A549 (cell line): ENCODE results near the gene PTPN9. TPM values are rescaled to one million over a fixed set of nuclear protein-coding genes. Genes with fewer than 3 reads are reported as not detected.

Experiments
- ATAC-seq, 2 experiments: fragments of 200-7000 bp in 1 of 2; fragments of >200 bp in 1 of 2; cut with Nextera tagmentation in 1 of 2; cut with Tn5 transposase in 1 of 2; 3 replicates each; pipeline versions ENCODE4 v1.8.0 to v1.9.1; 2018 to 2020; ENCODE audit warnings: mild to moderate bottlenecking in 1 of 2, moderate library complexity in 1 of 2
- CTCF ChIA-PET: fragments of 300-600 bp; sonication (Branson Sonifier 250); formaldehyde crosslinking; extraction: SDS; loops from one replicate; lab custom pipeline; 2021; ENCODE audit warnings: antibody characterized with exemption, inconsistent platforms; lab: Yijun Ruan, JAX
- POLR2A ChIA-PET: fragments of 350-600 bp; formaldehyde crosslinking; extraction: SDS; loops from one replicate; lab custom pipeline; 2021; ENCODE audit warnings: antibody characterized with exemption, inconsistent platforms; lab: Yijun Ruan, JAX
- DNase-seq, 2 experiments: peaks; one replicate each; pipeline versions ENCODE4 v3.0.0 to v3.0.0-alpha.2; 2011 to 2016; ENCODE audit warnings: low read depth in 1 of 2, low spot score in 1 of 2
- FAIRE-seq: peaks from 2 replicates; lab custom pipeline; 2011; peaks lifted over from hg19 to GRCh38; lab: Jason Lieb, UNC
- H3K27ac ChIP-seq, 2 experiments: fragments of >200 bp; sonication (Bioruptor Twin); formaldehyde crosslinking; 3 replicates each; pipeline ENCODE4 v1.5.1; 2016 to 2017
- H3K4me1 ChIP-seq: fragments of >200 bp; sonication (Bioruptor Twin); formaldehyde crosslinking; 3 replicates; pipeline ENCODE4 v1.6.1; 2016
- H3K4me2 ChIP-seq: fragments of >200 bp; sonication (Bioruptor Twin); formaldehyde crosslinking; 3 replicates; pipeline ENCODE4 v1.6.1; 2016
- H3K4me3 ChIP-seq: fragments of >200 bp; sonication (Bioruptor Twin); formaldehyde crosslinking; 3 replicates; pipeline ENCODE4 v1.5.1; 2016
- H3K9me3 ChIP-seq: fragments of >200 bp; sonication (Bioruptor Twin); formaldehyde crosslinking; 3 replicates; pipeline ENCODE4 v1.6.1; 2016
- BCL3 ChIP-seq: fragments of >200 bp; sonication (Bioruptor Twin); formaldehyde crosslinking; IDR thresholded peaks from 3 replicates; pipeline ENCODE4 v1.6.1; 2016
- CEBPB ChIP-seq, 2 experiments: fragments of >200 bp in 1 of 2; sonication (Bioruptor Twin) in 1 of 2; formaldehyde crosslinking in 1 of 2; IDR thresholded peaks; 2 replicates each; pipeline ENCODE4 v1.6.1; 2012 to 2016
- EHMT2 ChIP-seq: fragments of 200-600 bp; sonication (generic); IDR thresholded peaks from 2 replicates; pipeline ENCODE4 v1.6.1; 2016; ENCODE audit warnings: antibody characterized with exemption, low read depth, mild to moderate bottlenecking, moderate library complexity
- ESRRA ChIP-seq: fragments of 150-350 bp; IDR thresholded peaks from 2 replicates; pipeline ENCODE4 v1.6.1; 2014; ENCODE audit warnings: mild to moderate bottlenecking, low read length, borderline replicate concordance
- HOXB13 ChIP-seq: fragments of 250-450 bp; sonication (Bioruptor Pico); IDR thresholded peaks from 2 replicates; pipeline ENCODE4 v1.5.0; 2020; ENCODE audit warnings: low read depth, mild to moderate bottlenecking, moderate library complexity
- KDM5A ChIP-seq: fragments of 200-600 bp; sonication (generic); IDR thresholded peaks from 2 replicates; pipeline ENCODE4 v1.6.1; 2016; ENCODE audit warnings: antibody characterized with exemption, mild to moderate bottlenecking
- NR3C1 ChIP-seq: fragments of >200 bp; sonication (Bioruptor Twin); formaldehyde crosslinking; IDR thresholded peaks from 3 replicates; pipeline ENCODE4 v1.6.1; 2017
- RARB ChIP-seq: fragments of 250-450 bp; sonication (Bioruptor Pico); IDR thresholded peaks from 2 replicates; pipeline ENCODE4 v1.8.0; 2021; ENCODE audit warnings: mild to moderate bottlenecking, moderate library complexity
- REST ChIP-seq: fragments of 200-600 bp; sonication (generic); IDR thresholded peaks from 2 replicates; pipeline ENCODE4 v1.6.1; 2016; ENCODE audit warnings: antibody characterized with exemption, mild to moderate bottlenecking, moderate library complexity
- RNF2 ChIP-seq: fragments of 200-600 bp; sonication (generic); IDR thresholded peaks from 2 replicates; pipeline ENCODE4 v1.6.1; 2016; ENCODE audit warnings: low read depth, mild to moderate bottlenecking, antibody characterized with exemption, moderate library complexity, borderline replicate concordance
- SREBF2 ChIP-seq: fragments of 450-650 bp; IDR thresholded peaks from 2 replicates; pipeline ENCODE4 v1.6.1; 2014; ENCODE audit warnings: mild to moderate bottlenecking, moderate library complexity
- WGBS: methylation state at CpG from one replicate; pipeline ENCODE4 v1.1.6; 2017; ENCODE audit errors: missing lambda C conversion rate; 5-methylcytosine and 5-hydroxymethylcytosine counted together
- polyA plus RNA-seq, 4 experiments: library from polyadenylated mRNA; depleted of rRNA in 3 of 4; stranded (reverse); fragments of >200 nt; fragmentation: RNase III in 1 of 4; extraction: RNeasy Plus Mini Kit Qiagen cat#74134 plus additional on column Dnase treatment in 1 of 4; gene quantifications; 2 replicates in 3 of 4; 3 replicates in 1 of 4; pipeline ENCODE4 v1.2.3, GENCODE V29; 2011 to 2017
- TF ChIP-seq, protein P1 (sequence below): IDR thresholded peaks from 2 replicates; pipeline ENCODE4 v1.6.1; 2012
- TF ChIP-seq, protein P2 (sequence below): IDR thresholded peaks from 2 replicates; pipeline ENCODE4 v1.6.1; 2012

Gene PTPN9
- polyA plus RNA-seq, 2 of the 4 experiments (the other 2 are of a cell fraction) = 29.5 to 60.2 TPM

DNA sequence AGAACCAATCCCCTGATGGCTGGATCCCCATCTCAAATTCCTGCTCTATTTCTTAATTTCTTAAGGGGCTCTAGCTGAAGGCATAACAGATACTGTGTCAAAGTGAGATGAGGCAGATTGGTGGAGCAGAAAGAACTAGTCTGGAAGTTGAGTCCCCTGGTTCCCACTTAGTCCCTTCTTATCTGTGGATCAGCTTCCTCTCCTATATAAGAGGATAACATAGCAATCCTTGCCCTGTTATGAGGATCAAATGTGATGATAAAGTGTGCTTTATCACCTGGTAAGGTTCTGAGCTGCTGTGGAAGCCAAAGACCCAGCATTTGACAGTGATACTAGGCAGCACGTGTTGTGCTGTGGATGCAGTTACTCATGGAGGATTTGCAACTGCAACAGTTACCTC, 119.5 kb downstream of the PTPN9 start:
- ChIA-PET CTCF (interaction anchor here (0.6 kb wide), 1 partner anchor 366 kb away, joined by 3 read pairs; no protein-coding TSS in a partner anchor), POLR2A (interaction anchor here (0.7 to 1.5 kb wide), 2 partner anchors 8 to 37 kb away, joined by 5 to 7 read pairs; partner anchors contain the start of gene SIN3A)
- Histone ChIP-seq H3K9me3 (no peaks in the 10 kb centered on the region), H3K4me3 (no peak overlapping the region), H3K4me2 (no peak overlapping the region), H3K4me1 (peaks cover 30% of the 10 kb centered on the region), H3K27ac (no peak overlapping the region; a peak in 1 of 6 replicates)
- TF ChIP-seq SREBF2 (no peak), KDM5A (no peak), REST (no peak), RNF2 (no peak), NR3C1 (no peak), BCL3 (no peak)
- TF ChIP-seq, protein P1, sequence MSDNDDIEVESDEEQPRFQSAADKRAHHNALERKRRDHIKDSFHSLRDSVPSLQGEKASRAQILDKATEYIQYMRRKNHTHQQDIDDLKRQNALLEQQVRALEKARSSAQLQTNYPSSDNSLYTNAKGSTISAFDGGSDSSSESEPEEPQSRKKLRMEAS = no peak
- TF ChIP-seq, protein P2, sequence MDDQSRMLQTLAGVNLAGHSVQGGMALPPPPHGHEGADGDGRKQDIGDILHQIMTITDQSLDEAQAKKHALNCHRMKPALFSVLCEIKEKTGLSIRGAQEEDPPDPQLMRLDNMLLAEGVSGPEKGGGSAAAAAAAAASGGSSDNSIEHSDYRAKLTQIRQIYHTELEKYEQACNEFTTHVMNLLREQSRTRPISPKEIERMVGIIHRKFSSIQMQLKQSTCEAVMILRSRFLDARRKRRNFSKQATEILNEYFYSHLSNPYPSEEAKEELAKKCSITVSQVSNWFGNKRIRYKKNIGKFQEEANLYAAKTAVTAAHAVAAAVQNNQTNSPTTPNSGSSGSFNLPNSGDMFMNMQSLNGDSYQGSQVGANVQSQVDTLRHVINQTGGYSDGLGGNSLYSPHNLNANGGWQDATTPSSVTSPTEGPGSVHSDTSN = no peak
- no peak for FAIRE-seq
- 67% methylated on average over 1 of the region's 1 CpG for WGBS
- no peak for DNase-seq
- no peak for ATAC-seq

DNA sequence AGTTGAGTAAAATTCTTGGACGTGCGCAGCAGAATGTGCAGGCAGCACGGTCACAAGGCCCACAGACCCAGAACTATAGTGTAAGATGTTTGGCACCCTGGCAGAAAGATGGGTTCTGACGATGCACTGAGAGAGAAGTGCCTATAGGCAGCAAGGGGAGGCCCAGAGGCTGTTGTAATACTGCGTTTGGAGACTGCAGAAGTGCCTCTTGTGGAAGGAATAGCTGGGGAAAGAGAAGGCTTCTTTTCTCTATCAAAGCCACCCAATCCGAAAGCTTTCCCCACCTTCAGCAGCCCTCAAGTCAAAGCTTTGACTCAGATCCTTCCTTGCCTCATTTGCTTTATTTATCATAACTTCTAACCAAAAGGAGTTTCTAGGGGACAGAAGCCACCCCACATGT, 122.4 kb downstream of the PTPN9 start:
- H3K9me3 ChIP-seq = no peaks in the 10 kb centered on the region
- TF ChIP-seq RARB (CRISPR knock-in tag) = no peak
- no peak for TF ChIP-seq NR3C1
- TF ChIP-seq RNF2 = no peak
- no peak for TF ChIP-seq ESRRA
- TF ChIP-seq EHMT2 = no peak
- no peak for TF ChIP-seq CEBPB (IDR thresholded peaks at IDR 0.05)
- TF ChIP-seq REST = no peak
- no peak for TF ChIP-seq HOXB13 (CRISPR knock-in tag)
- no peak for TF ChIP-seq BCL3
- H3K4me3 ChIP-seq = peak overlapping the region; percentile 74; the same call in 1 of the 3 replicates
- H3K4me2 ChIP-seq = peak overlapping the region; percentile 87
- no peak for FAIRE-seq
- peak in 1 of 2 experiments; percentile 25 for DNase-seq
- H3K4me1 ChIP-seq = peaks cover 24% of the 10 kb centered on the region
- peak overlapping the region in 1 of 2 experiments; percentile 92; a peak in 2 of 6 replicates for H3K27ac ChIP-seq
- CTCF ChIA-PET = interaction anchor here (1.2 to 1.4 kb wide), 3 partner anchors 33 to 52 kb away, joined by 3 to 5 read pairs (median 4); no protein-coding TSS in a partner anchor
- no peak for ATAC-seq
- POLR2A ChIA-PET = interaction anchor here (0.8 to 7.3 kb wide), 3 partner anchors 11 to 89 kb away, joined by 3 to 148 read pairs (median 5); partner anchors contain the start of gene MAN2C1
- 68% methylated on average over 6 of the region's 6 CpGs for WGBS
